K562 (cell line): Measurements from ENCODE around the gene TFAP2A. TPM values are rescaled to one million over a fixed set of nuclear protein-coding genes. Genes with fewer than 3 reads are reported as not detected.
A peak's percentile ranks its signal among the peaks of the same experiment; 100 is the strongest.

ENCODE experiments used
- ATF1 ChIP-seq, 2 experiments: fragments of 450-650 bp in 1 of 2; IDR thresholded peaks; 2 replicates each; pipeline ENCODE4 v1.6.1; 2016; ENCODE audit warnings: missing compliant biosample characterization in 1 of 2, missing genetic modification characterization in 1 of 2
- BDP1 ChIP-seq: IDR thresholded peaks from 3 replicates; pipeline ENCODE4 v1.6.1; 2011; ENCODE audit not compliant: insufficient read length, insufficient read depth
- CBFB ChIP-seq: sonication (generic); formaldehyde crosslinking; IDR thresholded peaks from 2 replicates; pipeline ENCODE4 v1.4.0; 2020; ENCODE audit warnings: mild to moderate bottlenecking, missing genetic modification reagents
- CSDE1 ChIP-seq, 2 experiments: fragments of 450-650 bp; IDR thresholded peaks; 2 replicates each; pipeline ENCODE4 v1.6.1; 2016; ENCODE audit warnings: mild to moderate bottlenecking in 1 of 2
- ETV5 ChIP-seq: sonication (generic); formaldehyde crosslinking; IDR thresholded peaks from 2 replicates; pipeline ENCODE4 v1.4.0; 2020; ENCODE audit warnings: low read depth, mild to moderate bottlenecking, missing genetic modification reagents
- FOXJ2 ChIP-seq: fragments of 200-800 bp; sonication (Bioruptor generic); IDR thresholded peaks from 2 replicates; pipeline ENCODE4 v1.6.1; 2016; ENCODE audit warnings: missing genetic modification characterization, missing compliant biosample characterization
- LCOR ChIP-seq: sonication (generic); formaldehyde crosslinking; IDR thresholded peaks from 2 replicates; pipeline ENCODE4 v1.8.0; 2022; ENCODE audit warnings: mild to moderate bottlenecking, missing genetic modification reagents
- MCM2 ChIP-seq: fragments of 450-650 bp; IDR thresholded peaks from 2 replicates; pipeline ENCODE4 v1.6.1; 2017; ENCODE audit warnings: low read depth, mild to moderate bottlenecking
- NCOA6 ChIP-seq: fragments of 450-650 bp; IDR thresholded peaks from 2 replicates; pipeline ENCODE4 v1.6.1; 2017; ENCODE audit warnings: mild to moderate bottlenecking
- NR2C2 ChIP-seq, 2 experiments: fragments of 200-800 bp in 1 of 2; sonication (Bioruptor generic) in 1 of 2; sonication (generic) in 1 of 2; formaldehyde crosslinking in 1 of 2; IDR thresholded peaks; 2 replicates each; pipeline versions ENCODE4 v1.6.1 to v1.8.0; 2016 to 2022; ENCODE audit warnings: mild to moderate bottlenecking in 1 of 2, missing compliant biosample characterization in 1 of 2, missing genetic modification characterization in 1 of 2, missing genetic modification reagents in 1 of 2
- RAD21 ChIP-seq, 2 experiments: fragments of 250-450 bp in 1 of 2; fragments of 450-650 bp in 1 of 2; sonication (Bioruptor Pico) in 1 of 2; formaldehyde crosslinking in 1 of 2; IDR thresholded peaks in 1 of 2; conservative IDR thresholded peaks in 1 of 2; 2 replicates each; pipeline versions ENCODE4 v1.4.0 to v1.8.0; 2020 to 2022; ENCODE audit warnings: mild to moderate bottlenecking in 2 of 2, moderate library complexity in 1 of 2
- RBBP5 ChIP-seq: fragments of 200-600 bp; sonication (generic); IDR thresholded peaks from 2 replicates; pipeline ENCODE4 v1.6.1; 2012; ENCODE audit warnings: borderline replicate concordance, mild to moderate bottlenecking, low read length, control low read depth, inconsistent platforms; ENCODE audit not compliant: insufficient read depth, poor library complexity, severe bottlenecking
- SMARCA4 ChIP-seq: fragments of 450-650 bp; IDR thresholded peaks from 2 replicates; pipeline ENCODE4 v1.6.1; 2016
- STAG1 ChIP-seq: sonication (generic); formaldehyde crosslinking; IDR thresholded peaks from 2 replicates; pipeline ENCODE4 v1.5.0; 2020; ENCODE audit warnings: missing genetic modification reagents, borderline replicate concordance
- TARDBP ChIP-seq: fragments of 450-650 bp; IDR thresholded peaks from 2 replicates; pipeline ENCODE4 v1.6.1; 2016
- TFE3 ChIP-seq: fragments of 450-650 bp; formaldehyde crosslinking; IDR thresholded peaks from 2 replicates; pipeline ENCODE4 v1.4.0; 2020; ENCODE audit warnings: mild to moderate bottlenecking, mixed read lengths
- U2AF2 ChIP-seq: fragments of 200-400 bp; formaldehyde crosslinking; optimal IDR thresholded peaks from 2 replicates; pipeline ENCODE3; 2017; ENCODE audit warnings: low read depth, mild to moderate bottlenecking, low read length
- ZBTB34 ChIP-seq: fragments of 250-450 bp; sonication (Bioruptor Pico); IDR thresholded peaks from 2 replicates; pipeline ENCODE4 v1.8.0; 2021; ENCODE audit warnings: mild to moderate bottlenecking, moderate library complexity
- ZKSCAN1 ChIP-seq: fragments of 150-350 bp; IDR thresholded peaks from 2 replicates; pipeline ENCODE4 v1.6.1; 2016; ENCODE audit warnings: low read depth, low read length
- ZNF140 ChIP-seq: fragments of 250-450 bp; sonication (Bioruptor Pico); IDR thresholded peaks from 2 replicates; pipeline ENCODE4 v1.8.0; 2021; ENCODE audit warnings: moderate library complexity, mild to moderate bottlenecking, inconsistent platforms
- ZNF507 ChIP-seq: conservative IDR thresholded peaks from 2 replicates; pipeline ENCODE4 v1.6.1; 2017; ENCODE audit warnings: missing genetic modification characterization, missing compliant biosample characterization
- ZNF644 ChIP-seq: fragments of 200-800 bp; sonication (Bioruptor generic); IDR thresholded peaks from 2 replicates; pipeline ENCODE4 v1.6.1; 2016; ENCODE audit warnings: low read depth, missing genetic modification characterization, missing compliant biosample characterization
- ZNF764 ChIP-seq: fragments of 250-450 bp; sonication (Bioruptor Pico); IDR thresholded peaks from 2 replicates; pipeline ENCODE4 v1.4.0; 2020; ENCODE audit warnings: low read depth, mild to moderate bottlenecking, moderate library complexity
- ZSCAN29 ChIP-seq: fragments of 450-650 bp; IDR thresholded peaks from 2 replicates; pipeline ENCODE4 v1.6.1; 2017
- polyA plus RNA-seq, 8 experiments: library from polyadenylated mRNA; depleted of rRNA in 4 of 8; stranded (reverse) in 5 of 8; unstranded in 3 of 8; fragments of >200 nt; fragmentation: Nextera tagmentation in 2 of 8; fragmentation: Illumina TruSeq in 1 of 8; extraction: Ambion mirVana in 2 of 8; extraction: Trizol in 1 of 8; gene quantifications; 2 replicates each; pipeline versions ENCODE4 v1.2.1 to v1.2.3, GENCODE V29; 2011 to 2014; ENCODE audit warnings: inconsistent platforms in 1 of 8, missing spikeins in 1 of 8
- total RNA-seq, 7 experiments: library from RNA; depleted of rRNA in 6 of 7; stranded (reverse); fragments of >200 nt in 6 of 7; fragmentation: Illumina TruSeq in 2 of 7; extraction: Trizol in 2 of 7; gene quantifications; 2 replicates each; pipeline versions ENCODE4 v1.2.1 to v1.2.3, GENCODE V29; 2011 to 2021; ENCODE audit warnings: low replicate concordance in 1 of 7
- TF ChIP-seq, protein P1 (sequence below): fragments of 450-650 bp; formaldehyde crosslinking; IDR thresholded peaks from 2 replicates; pipeline ENCODE4 v1.4.0; 2022; ENCODE audit warnings: missing genetic modification characterization

The TFAP2A gene
- total and polyA plus RNA-seq, 9 of the 15 experiments (the other 6 are each of a cell fraction or from before 2014, with no cell fraction given) = 0.14 to 0.53 (median 0.19) TPM; not detected in 1

- no peak for TF ChIP-seq ZBTB34 (CRISPR knock-in tag)
- peak; percentile 58; the same call in 1 of the 2 replicates for TF ChIP-seq STAG1 (CRISPR knock-in tag)
- no peak for TF ChIP-seq ZNF140 (CRISPR knock-in tag)
- TF ChIP-seq ZSCAN29 = no peak
- no peak for TF ChIP-seq MCM2
- no peak for TF ChIP-seq TARDBP
- TF ChIP-seq U2AF2 = no peak
- peak in 1 of 2 experiments; percentile 17; a peak in 1 of 4 replicates for TF ChIP-seq CSDE1 (IDR thresholded peaks at IDR 0.05)
- TF ChIP-seq FOXJ2 = no peak
- TF ChIP-seq TFE3 (CRISPR knock-in tag) = no peak
- no peak for TF ChIP-seq NR2C2 (CRISPR knock-in tag; IDR thresholded peaks at IDR 0.05)
- TF ChIP-seq NR2C2 (tag; IDR thresholded peaks at IDR 0.05) = peak; percentile 50; the same call in 1 of the 2 replicates
- no peak for TF ChIP-seq CBFB
- TF ChIP-seq, protein P1, sequence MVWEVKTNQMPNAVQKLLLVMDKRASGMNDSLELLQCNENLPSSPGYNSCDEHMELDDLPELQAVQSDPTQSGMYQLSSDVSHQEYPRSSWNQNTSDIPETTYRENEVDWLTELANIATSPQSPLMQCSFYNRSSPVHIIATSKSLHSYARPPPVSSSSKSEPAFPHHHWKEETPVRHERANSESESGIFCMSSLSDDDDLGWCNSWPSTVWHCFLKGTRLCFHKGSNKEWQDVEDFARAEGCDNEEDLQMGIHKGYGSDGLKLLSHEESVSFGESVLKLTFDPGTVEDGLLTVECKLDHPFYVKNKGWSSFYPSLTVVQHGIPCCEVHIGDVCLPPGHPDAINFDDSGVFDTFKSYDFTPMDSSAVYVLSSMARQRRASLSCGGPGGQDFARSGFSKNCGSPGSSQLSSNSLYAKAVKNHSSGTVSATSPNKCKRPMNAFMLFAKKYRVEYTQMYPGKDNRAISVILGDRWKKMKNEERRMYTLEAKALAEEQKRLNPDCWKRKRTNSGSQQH (CRISPR knock-in tag) = no peak
- no peak for TF ChIP-seq SMARCA4
- TF ChIP-seq ZKSCAN1 = no peak
- no peak for TF ChIP-seq ZNF644 (tag)
- TF ChIP-seq BDP1 = no peak
- TF ChIP-seq ZNF507 (tag) = no peak
- peak; percentile 51; the same call in 1 of the 2 replicates for TF ChIP-seq LCOR (CRISPR knock-in tag)
- no peak for TF ChIP-seq ETV5 (CRISPR knock-in tag)
- TF ChIP-seq RBBP5 = no peak
- TF ChIP-seq ZNF764 (CRISPR knock-in tag) = no peak
- peak; percentile 98 for TF ChIP-seq RAD21 (CRISPR knock-in tag; conservative IDR thresholded peaks at IDR 0.05 in 1 of 2, IDR thresholded peaks at IDR 0.05 in 1 of 2)
- TF ChIP-seq ATF1 (CRISPR knock-in tag; IDR thresholded peaks at IDR 0.05) = no peak
- TF ChIP-seq ATF1 (tag; IDR thresholded peaks at IDR 0.05) = peak; percentile 78
- TF ChIP-seq NCOA6 = peak; percentile 24; the same call in 1 of the 2 replicates
Observed at GRCh38 chr6:10429638-10430427, 15.0 kb upstream of the TFAP2A start (continued).
